HG03175 (cell line): ENCODE measurements around the gene CLK2.
A peak's percentile ranks its signal among the peaks of the same experiment; 100 is the strongest.

Source experiments
- ATAC-seq: cut with Tn5 transposase; IDR thresholded peaks from one replicate; pipeline ENCODE4 v1.9.1; 2021; ENCODE audit warnings: mild to moderate bottlenecking, moderate library complexity; ENCODE audit not compliant: unreplicated experiment

Gene CLK2

GRCh38 chr1:155273343-155274245, at the start of gene CLK2:
Gene CLK2 (minus strand): TSS chr1:155273504. CDS start chr1:155270977, 2,527 bp downstream.
- peak; percentile 76 for ATAC-seq

- ATAC-seq, result no peak
Observed at GRCh38 chr1:155322571-155322952, 49.3 kb upstream of the CLK2 start.

- no peak for ATAC-seq
Observed at GRCh38 chr1:155321639-155322503, 48.6 kb upstream of the CLK2 start.

GRCh38 chr1:155320661-155321617, 47.6 kb upstream of the CLK2 start, which contains the start of gene RUSC1:
Gene RUSC1 (plus strand): TSS chr1:155320894. CDS start chr1:155321774, 880 bp downstream.
- no peak for ATAC-seq

GRCh38 chr1:155320252-155320651, 46.9 kb upstream of the CLK2 start:
- no peak for ATAC-seq

GRCh38 chr1:155319536-155319935, 46.2 kb upstream of the CLK2 start:
- no peak for ATAC-seq

- ATAC-seq, result no peak
Observed at GRCh38 chr1:155318082-155318481, 44.8 kb upstream of the CLK2 start.

- no peak for ATAC-seq
Observed at GRCh38 chr1:155316922-155317321, 43.6 kb upstream of the CLK2 start.

GRCh38 chr1:155313261-155313660, 40.0 kb upstream of the CLK2 start:
- ATAC-seq, result no peak

- no peak for ATAC-seq
Observed at GRCh38 chr1:155309423-155310021, 36.2 kb upstream of the CLK2 start.

GRCh38 chr1:155308493-155309422, 35.5 kb upstream of the CLK2 start, which contains the start of gene FDPS:
Gene FDPS (plus strand): TSS chr1:155308866. CDS start chr1:155309790, 924 bp downstream.
- peak; percentile 95 for ATAC-seq

- no peak for ATAC-seq
Observed at GRCh38 chr1:155307247-155307740, 34.0 kb upstream of the CLK2 start.

GRCh38 chr1:155305881-155306391, 32.6 kb upstream of the CLK2 start:
- ATAC-seq, result no peak

GRCh38 chr1:155304558-155305063, 31.3 kb upstream of the CLK2 start:
- no peak for ATAC-seq

GRCh38 chr1:155301342-155301841, 28.1 kb upstream of the CLK2 start, which contains the start of gene PKLR:
Gene PKLR (minus strand): TSS chr1:155301438. CDS start chr1:155301395, 43 bp downstream.
- no peak for ATAC-seq

GRCh38 chr1:155300553-155301329, 27.4 kb upstream of the CLK2 start:
- no peak for ATAC-seq

- no peak for ATAC-seq
Observed at GRCh38 chr1:155300024-155300423, 26.7 kb upstream of the CLK2 start.
